Activated CD4-positive, alpha-beta T cell treated with anti-CD3 and anti-CD28 coated beads for 4 hours (primary cell): Measurements from ENCODE around the gene GPC5.
"Not testable (repeated sequence)": the region's sequence is repeated elsewhere in the genome, so short reads cannot be mapped to it uniquely, and the experiment has no call there.

Experiments
- DNase-seq, 2 donors: peaks; one replicate each; pipeline ENCODE4 v3.0.0-alpha.2; 2020

The GPC5 gene

DNA sequence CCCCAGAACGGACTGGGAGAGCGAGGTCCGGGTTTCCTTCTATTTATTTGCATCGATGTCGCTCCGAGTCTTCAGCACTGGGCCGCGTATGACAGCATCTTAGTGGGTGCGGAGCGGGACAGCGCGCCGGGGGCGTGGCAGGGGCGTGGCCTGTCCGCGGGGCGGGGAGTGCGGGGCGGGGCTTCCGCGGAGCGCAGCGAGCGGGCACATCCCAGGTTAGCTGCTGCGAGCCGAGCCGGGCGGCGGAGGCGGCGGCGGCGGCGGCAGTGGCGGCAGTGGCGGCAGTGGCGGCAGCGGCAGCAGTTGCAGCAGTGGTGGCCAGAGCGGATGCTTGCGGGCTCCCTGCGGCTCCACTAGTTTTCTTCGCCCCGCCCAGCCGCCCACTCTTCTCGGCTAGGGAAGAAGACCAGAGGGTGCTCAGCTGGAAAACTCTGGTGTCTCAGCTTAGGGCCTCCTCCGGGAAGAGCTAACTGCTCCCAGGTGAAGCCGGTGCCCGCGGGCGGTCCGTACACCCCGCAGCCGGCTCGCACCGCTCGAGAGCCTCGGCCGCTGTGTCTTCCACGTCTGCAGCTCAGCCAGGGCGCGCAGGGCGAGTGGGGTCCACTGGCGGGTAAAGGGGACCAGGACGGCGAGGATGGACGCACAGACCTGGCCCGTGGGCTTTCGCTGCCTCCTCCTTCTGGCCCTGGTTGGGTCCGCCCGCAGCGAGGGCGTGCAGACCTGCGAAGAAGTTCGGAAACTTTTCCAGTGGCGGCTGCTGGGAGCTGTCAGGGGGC, at the start of gene GPC5:
Gene GPC5 (plus strand): TSS at position 209 of the 776 bp plus-strand sequence.
- peak; percentile 76 to 81 for DNase-seq

- DNase-seq, result peak; percentile 87 to 93
Measured at GRCh38 chr13:91348906-91349435, 49.5 kb upstream of the GPC5 start.

DNA sequence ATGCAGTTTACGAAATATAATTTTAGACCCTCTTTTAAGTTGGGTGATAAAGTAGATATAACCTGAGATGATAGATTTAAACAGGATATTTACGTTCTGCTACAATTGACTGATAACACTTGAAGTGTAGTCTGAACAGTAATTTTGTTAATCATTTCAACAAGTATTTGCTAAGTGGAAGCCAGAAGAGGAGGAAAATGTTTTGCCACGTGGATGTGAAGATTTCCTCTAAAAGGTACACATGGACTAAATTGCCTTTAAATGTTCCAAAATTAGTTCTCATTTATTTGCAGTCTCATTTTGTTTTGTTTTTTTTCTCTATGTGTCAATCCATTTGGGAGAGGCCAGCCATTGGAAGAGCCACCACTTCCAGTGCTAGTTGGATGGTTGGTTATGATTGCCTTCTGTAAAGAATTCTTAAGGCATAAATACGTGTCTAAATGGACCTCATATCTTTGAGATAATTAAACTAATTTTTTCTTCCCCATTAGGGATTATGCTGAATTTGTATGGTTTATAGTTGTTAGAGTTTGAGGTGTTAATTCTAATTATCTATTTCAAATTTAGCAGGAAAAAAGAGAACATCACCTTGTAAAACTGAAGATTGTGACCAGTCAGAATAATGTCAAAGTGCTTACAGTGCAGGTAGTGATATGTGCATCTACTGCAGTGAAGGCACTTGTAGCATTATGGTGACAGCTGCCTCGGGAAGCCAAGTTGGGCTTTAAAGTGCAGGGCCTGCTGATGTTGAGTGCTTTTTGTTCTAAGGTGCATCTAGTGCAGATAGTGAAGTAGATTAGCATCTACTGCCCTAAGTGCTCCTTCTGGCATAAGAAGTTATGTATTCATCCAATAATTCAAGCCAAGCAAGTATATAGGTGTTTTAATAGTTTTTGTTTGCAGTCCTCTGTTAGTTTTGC, 48.2 kb upstream of the GPC5 start:
- DNase-seq, result no peak

- DNase-seq, result no peak
Measured at GRCh38 chr13:91351123-91351522, 47.3 kb upstream of the GPC5 start.

DNA sequence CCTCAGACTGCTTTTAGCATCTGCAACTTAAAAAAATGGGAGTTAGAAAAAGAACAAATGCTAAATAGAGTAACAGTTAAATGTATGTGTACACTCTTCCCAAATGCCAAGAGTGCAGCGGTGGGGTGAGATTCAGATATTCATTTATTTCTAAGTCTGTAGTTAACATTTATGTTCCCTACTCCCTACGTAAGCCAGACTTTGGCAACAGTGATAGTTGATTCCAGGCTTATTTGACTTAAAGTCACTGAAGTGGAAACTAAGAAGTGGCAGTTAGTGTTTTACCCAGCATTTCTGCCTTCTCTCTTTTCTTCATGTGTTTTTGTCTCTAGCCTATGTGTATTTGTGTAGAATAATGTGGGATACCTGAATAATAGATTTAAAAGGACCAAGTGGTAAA, 46.4 kb upstream of the GPC5 start:
- no peak for DNase-seq

GRCh38 chr13:91352891-91353290, 45.5 kb upstream of the GPC5 start:
- DNase-seq, result not testable (repeated sequence)

DNA sequence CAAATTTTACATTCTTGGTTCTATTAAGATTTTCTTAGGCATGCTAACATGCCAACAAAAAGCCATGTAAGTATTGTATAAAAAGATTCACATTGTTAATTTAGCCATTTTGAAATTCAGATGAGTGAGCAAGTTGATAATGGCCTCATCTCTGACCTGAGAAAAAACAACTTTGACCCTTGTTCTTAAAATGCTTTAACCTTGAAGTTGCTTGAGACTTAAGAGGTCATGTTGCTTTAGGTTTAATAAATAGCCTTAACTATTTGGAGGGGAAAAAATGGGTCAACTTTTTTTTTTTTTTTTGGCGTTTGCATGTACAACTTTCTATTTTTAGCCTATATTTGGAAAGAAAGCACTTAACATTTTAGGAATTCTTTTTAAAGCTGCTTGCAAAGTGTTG, 44.9 kb upstream of the GPC5 start:
- no peak for DNase-seq

DNA sequence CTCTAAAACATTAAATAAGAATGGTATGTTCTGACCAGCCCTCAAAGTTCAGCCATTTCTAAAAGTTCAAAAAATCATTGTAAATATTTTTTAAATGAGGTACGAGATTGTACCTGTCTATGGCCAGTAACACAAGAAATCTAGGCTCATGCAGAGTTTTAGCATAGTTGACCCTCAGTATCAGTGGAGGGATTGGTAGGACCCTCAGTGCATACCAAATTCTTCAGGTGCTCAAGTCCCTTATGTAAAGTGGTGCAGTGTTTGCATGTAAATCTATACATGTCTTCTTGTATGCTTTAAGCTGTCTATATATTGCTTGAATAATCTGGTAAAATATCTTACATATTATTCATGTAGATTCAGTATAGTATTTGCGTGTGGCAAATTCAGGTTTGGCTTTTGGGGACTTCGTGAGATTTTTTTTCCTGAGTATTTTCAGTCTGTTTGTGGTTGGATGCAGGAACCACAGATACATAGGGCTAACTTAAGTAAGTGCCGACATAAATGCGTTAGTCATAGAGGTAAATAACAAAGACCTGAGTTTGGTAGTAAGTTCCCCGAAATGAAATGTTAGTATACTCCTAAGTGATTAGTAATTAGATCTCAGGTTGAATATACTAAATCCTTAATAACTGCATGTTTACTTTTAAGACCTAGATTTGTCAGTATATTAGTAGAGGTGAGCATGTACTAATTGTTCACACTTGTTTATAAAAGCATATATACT, 43.2 kb upstream of the GPC5 start:
- DNase-seq, result no peak

DNA sequence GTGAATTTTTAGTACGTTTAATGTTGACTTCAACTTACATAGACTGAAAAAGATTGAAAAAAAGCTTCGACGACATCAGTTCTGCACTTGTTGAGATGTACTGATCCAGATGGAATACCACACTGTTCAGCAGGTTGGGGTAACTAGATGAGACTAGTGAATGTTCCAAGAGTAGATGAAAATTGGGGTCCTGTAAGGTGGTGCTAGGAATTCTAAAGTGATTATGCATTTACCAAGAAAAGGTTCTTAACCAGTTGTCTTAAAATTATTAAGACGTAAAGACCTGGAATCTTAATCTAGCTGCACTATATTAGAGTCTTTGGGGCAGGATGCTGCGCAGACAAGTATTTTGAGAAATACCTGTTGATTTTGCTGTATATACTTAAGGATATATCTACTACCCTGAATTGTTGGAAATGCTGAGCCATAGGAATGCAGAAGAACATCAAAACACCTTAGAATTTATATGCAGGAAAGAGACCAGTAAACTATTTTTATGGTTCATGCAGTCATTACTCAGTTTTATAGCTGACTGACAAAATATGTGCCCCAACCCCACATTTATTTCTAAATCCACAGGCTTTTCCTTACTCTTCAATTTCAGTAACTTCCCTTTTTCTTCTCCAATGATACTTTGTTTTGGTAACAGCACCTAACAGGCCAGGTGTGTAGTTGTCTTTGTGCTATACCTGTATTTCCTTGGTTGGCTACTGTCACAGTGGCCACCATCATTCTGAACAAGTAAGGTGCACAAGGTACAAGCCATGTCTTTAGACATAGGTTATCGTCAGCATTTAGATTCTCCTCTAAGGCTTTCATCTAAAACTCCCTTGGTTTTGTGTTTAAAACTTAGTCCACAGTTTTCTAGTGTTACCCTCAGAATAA, 42.4 kb upstream of the GPC5 start:
- no peak for DNase-seq

- DNase-seq, result no peak
Measured at GRCh38 chr13:91356919-91357612, 41.4 kb upstream of the GPC5 start.

DNA sequence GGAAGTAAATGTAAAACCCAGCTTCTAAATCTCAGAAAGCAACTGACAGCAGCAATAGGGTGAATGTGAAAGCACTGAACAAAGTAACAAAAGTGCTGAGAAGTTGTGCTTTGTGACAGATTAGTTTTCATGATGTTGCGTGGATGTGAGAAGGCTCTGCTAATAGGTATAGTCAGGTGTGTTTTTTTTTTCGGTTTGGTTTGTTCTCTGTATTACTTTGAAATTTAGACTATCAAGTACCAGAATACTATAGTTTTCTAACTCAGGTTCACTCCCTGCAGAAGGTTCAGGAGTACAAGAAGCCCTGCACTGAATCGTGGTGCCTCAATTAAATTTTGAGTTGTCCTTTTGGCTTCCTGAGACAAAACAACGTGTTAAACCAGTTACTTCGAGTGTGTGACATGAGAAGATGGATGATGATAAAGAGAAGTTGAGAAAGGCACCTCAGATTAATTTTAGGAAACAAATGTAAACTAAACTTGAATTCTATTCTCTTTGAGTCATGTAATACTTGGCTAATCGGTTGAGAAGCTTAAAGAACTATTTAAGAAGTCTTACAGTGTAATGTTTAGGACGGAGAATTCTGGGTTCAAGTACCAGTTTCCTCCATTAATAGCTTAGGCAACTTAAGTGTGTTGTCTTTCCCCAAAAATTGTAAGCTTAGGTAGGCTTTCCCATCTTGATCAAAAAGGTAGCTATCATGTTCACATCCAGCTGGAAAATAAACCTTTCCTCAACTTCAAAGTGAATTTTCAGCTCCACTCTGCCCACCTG, 40.6 kb upstream of the GPC5 start:
- DNase-seq, result no peak

GRCh38 chr13:91358387-91358782, 40.0 kb upstream of the GPC5 start:
- no peak for DNase-seq

DNA sequence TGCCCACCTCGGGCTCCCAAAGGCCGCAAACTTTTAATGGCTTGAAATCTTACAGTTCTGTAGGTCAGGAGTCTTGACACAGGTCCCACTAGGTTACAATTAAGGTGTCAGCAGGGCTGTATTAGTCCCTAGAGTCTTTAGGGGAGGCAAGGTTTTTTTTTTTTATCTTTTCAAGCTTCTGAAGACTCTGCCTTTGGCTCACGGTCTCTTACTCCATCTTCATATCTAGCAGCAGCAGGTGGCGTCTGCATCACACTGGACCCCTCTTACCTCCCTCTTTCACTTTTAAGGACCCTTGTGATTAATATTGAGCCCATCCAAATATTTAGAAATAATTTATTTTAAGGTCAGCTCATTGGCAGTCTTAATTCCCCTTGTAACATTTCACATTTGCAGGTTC, 39.3 kb upstream of the GPC5 start:
- DNase-seq, result no peak

GRCh38 chr13:91359631-91360030, 38.8 kb upstream of the GPC5 start:
- DNase-seq, result no peak

DNA sequence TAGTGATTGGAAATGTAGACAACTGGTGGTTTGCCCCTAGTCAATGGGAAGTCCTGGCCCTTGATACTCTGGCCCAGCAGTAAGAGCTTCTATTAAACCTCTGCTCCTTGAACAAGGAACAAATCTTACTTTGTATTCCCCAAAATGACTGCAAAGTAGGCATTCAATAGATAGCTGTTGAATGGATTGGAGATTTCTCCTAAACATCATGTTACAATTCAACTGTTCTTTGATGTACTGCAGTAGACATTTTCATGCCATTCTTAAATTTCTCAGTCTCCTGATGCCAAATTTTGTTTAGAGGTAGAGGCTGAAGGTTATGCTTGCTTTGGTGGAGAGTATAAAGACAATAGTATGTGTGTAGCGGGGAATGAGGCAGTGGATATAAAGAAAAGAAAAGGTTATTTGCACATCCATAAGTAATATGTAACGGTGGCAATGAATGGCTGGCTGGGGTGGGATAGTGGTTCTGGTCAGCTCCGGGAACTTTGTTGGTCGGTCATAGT, 38.1 kb upstream of the GPC5 start:
- no peak for DNase-seq

DNA sequence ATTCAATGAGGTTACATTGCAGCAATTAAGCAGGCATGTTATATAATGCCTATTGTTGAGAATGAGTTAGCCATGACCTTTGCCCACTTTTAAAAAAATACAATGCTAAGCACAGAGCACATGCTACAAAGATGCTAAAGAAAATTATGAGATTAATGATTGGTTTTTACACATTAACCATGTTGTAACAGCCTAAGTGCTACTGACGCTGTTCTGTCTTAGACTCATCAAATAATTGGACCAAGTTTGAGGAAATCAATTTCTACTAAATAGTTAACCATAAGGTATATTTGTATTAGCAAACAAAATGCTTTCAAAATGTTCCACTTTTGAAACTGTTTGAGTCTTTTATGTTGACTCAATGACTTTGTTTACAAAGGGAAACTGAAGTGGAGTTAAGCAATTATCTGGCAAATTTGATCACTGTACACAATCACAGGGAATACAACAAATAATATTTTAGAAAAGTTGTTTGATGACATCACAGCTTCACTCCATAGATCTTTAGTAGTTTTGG, 36.6 kb upstream of the GPC5 start:
- no peak for DNase-seq

- no peak for DNase-seq
Measured at GRCh38 chr13:91362908-91363307, 35.5 kb upstream of the GPC5 start.

- no peak for DNase-seq
Measured at GRCh38 chr13:91368101-91368500, 30.3 kb upstream of the GPC5 start.

- DNase-seq, result no peak
Measured at GRCh38 chr13:91368676-91369440, 29.6 kb upstream of the GPC5 start.
